H1 (cell line): Measurements from ENCODE around the gene DENND11. TPM values are rescaled to one million over a fixed set of nuclear protein-coding genes. Genes with fewer than 3 reads are reported as not detected.

Source experiments
- CTCF ChIA-PET: fragments of 300-600 bp; sonication (Branson Sonifier 250); formaldehyde crosslinking; loops from one replicate; lab custom pipeline; 2021; ENCODE audit not compliant: partially characterized antibody; lab: Charles Lee
- POLR2A ChIA-PET: fragments of 300-600 bp; sonication (Branson Sonifier 250); formaldehyde crosslinking; loops from one replicate; lab custom pipeline; 2021; ENCODE audit warnings: inconsistent platforms; ENCODE audit not compliant: partially characterized antibody; lab: Charles Lee
- DNase-seq, 2 experiments: peaks; one replicate each; pipeline versions ENCODE4 v3.0.0 to v3.0.0-alpha.2; 2010 to 2022; ENCODE audit warnings: low spot score in 2 of 2, low read depth in 1 of 2, mixed read lengths in 1 of 2
- FAIRE-seq: peaks from 2 replicates; lab custom pipeline; 2011; peaks lifted over from hg19 to GRCh38; lab: Jason Lieb, UNC
- H2AFZ ChIP-seq: 2 replicates; pipeline ENCODE4 v1.8.1; 2012; ENCODE audit warnings: low read length, inconsistent platforms
- H2AK5ac ChIP-seq: 2 replicates; pipeline ENCODE4 v1.6.1; 2013; ENCODE audit warnings: low read depth, low read length
- H2BK120ac ChIP-seq: replicated peaks from 2 replicates; pipeline ENCODE3; 2013; ENCODE audit warnings: low read depth, low read length, inconsistent platforms
- H2BK12ac ChIP-seq: 2 replicates; pipeline ENCODE4 v1.6.1; 2013; ENCODE audit warnings: low read depth, low read length
- H2BK15ac ChIP-seq: 2 replicates; pipeline ENCODE4 v1.6.1; 2013; ENCODE audit warnings: low read length
- H2BK20ac ChIP-seq: 2 replicates; pipeline ENCODE4 v1.6.1; 2013; ENCODE audit warnings: low read length
- H2BK5ac ChIP-seq: 2 replicates; pipeline ENCODE4 v1.6.1; 2013; ENCODE audit warnings: low read depth, low read length
- H3K14ac ChIP-seq: 2 replicates; pipeline ENCODE4 v1.6.1; 2013; ENCODE audit warnings: inconsistent platforms; ENCODE audit not compliant: insufficient read length
- H3K18ac ChIP-seq: 2 replicates; pipeline ENCODE4 v1.6.1; 2013; ENCODE audit warnings: low read length; ENCODE audit errors: extremely low read depth
- H3K23ac ChIP-seq: 2 replicates; pipeline ENCODE4 v1.6.1; 2013; ENCODE audit warnings: inconsistent platforms; ENCODE audit not compliant: insufficient read length
- H3K23me2 ChIP-seq: 2 replicates; pipeline ENCODE4 v1.6.1; 2013; ENCODE audit warnings: low read depth, low read length
- H3K27ac ChIP-seq: 2 replicates; pipeline ENCODE4 v1.6.1; 2011; ENCODE audit warnings: low read depth, low read length, inconsistent platforms
- H3K27me3 ChIP-seq, 4 experiments: replicated peaks in 1 of 4; 1 replicate in 1 of 4; 2 replicates in 3 of 4; pipeline versions ENCODE4 v1.6.1 to v1.8.1; 2011 to 2013; ENCODE audit warnings: low read length in 3 of 4, mild to moderate bottlenecking in 3 of 4, inconsistent platforms in 2 of 4, mixed read lengths in 2 of 4, moderate library complexity in 1 of 4; ENCODE audit not compliant: control insufficient read depth in 3 of 4, insufficient read depth in 3 of 4; ENCODE audit errors: extremely low read depth in 1 of 4
- H3K36me3 ChIP-seq, 4 experiments: 2 replicates each; pipeline versions ENCODE4 v1.6.1 to v1.8.1; 2011 to 2013; ENCODE audit warnings: mild to moderate bottlenecking in 4 of 4, low read length in 3 of 4, moderate library complexity in 2 of 4, control low read depth in 1 of 4, inconsistent platforms in 1 of 4; ENCODE audit not compliant: insufficient read depth in 4 of 4, control insufficient read depth in 2 of 4
- H3K4ac ChIP-seq: replicated peaks from 2 replicates; pipeline ENCODE3; 2013; ENCODE audit warnings: low read length, low read depth, mixed read lengths, inconsistent platforms; ENCODE audit not compliant: insufficient read length
- H3K4me1 ChIP-seq, 4 experiments: replicated peaks in 1 of 4; 1 replicate in 1 of 4; 2 replicates in 3 of 4; pipeline versions ENCODE4 v1.6.1 to v1.8.1; 2011 to 2013; ENCODE audit warnings: low read length in 3 of 4, inconsistent platforms in 2 of 4, mixed read lengths in 1 of 4; ENCODE audit not compliant: insufficient read depth in 4 of 4, control insufficient read depth in 3 of 4
- H3K4me2 ChIP-seq, 2 experiments: 2 replicates each; pipeline versions ENCODE4 v1.6.1 to v1.8.1; 2011 to 2013; ENCODE audit warnings: low read depth in 2 of 2, low read length in 2 of 2, control low read depth in 1 of 2, inconsistent platforms in 1 of 2, mild to moderate bottlenecking in 1 of 2; ENCODE audit not compliant: insufficient read depth in 1 of 2
- H3K4me3 ChIP-seq, 4 experiments: fragments of 200-600, 300-600 bp in 1 of 4; sonication (generic), shearing (Covaris generic), sonication (Bioruptor Twin) in 1 of 4; 2 replicates each; pipeline versions ENCODE4 v1.5.1 to v1.8.1; 2011 to 2016; ENCODE audit warnings: low read length in 4 of 4, low read depth in 3 of 4, control low read depth in 2 of 4, inconsistent platforms in 2 of 4, mild to moderate bottlenecking in 2 of 4, mixed read lengths in 1 of 4, moderate library complexity in 1 of 4; ENCODE audit not compliant: insufficient read depth in 2 of 4; ENCODE audit errors: extremely low read depth in 1 of 4
- H3K56ac ChIP-seq: replicated peaks from 2 replicates; pipeline ENCODE3; 2013; ENCODE audit warnings: low read depth, mild to moderate bottlenecking, mixed read lengths, low read length, inconsistent platforms; ENCODE audit not compliant: insufficient read length
- H3K79me1 ChIP-seq: 2 replicates; pipeline ENCODE4 v1.6.1; 2013; ENCODE audit warnings: low read depth, low read length, control low read depth
- H3K79me2 ChIP-seq, 2 experiments: 2 replicates each; pipeline versions ENCODE4 v1.6.1 to v1.8.1; 2012 to 2013; ENCODE audit warnings: low read length in 2 of 2, mild to moderate bottlenecking in 2 of 2, inconsistent platforms in 1 of 2; ENCODE audit not compliant: insufficient read depth in 2 of 2, control insufficient read depth in 1 of 2
- H3K9ac ChIP-seq, 4 experiments: replicated peaks in 1 of 4; 1 replicate in 1 of 4; 2 replicates in 3 of 4; pipeline versions ENCODE4 v1.6.1 to v1.8.1; 2011 to 2013; ENCODE audit warnings: low read depth in 3 of 4, low read length in 3 of 4, control low read depth in 2 of 4, mild to moderate bottlenecking in 2 of 4, moderate library complexity in 2 of 4, inconsistent platforms in 1 of 4; ENCODE audit errors: extremely low read depth in 1 of 4
- H3K9me3 ChIP-seq, 2 experiments: 2 replicates each; pipeline versions ENCODE4 v1.6.1 to v1.8.1; 2012 to 2013; ENCODE audit warnings: mild to moderate bottlenecking in 2 of 2, moderate library complexity in 2 of 2, control low read depth in 1 of 2, inconsistent platforms in 1 of 2, low read depth in 1 of 2, low read length in 1 of 2, mixed read lengths in 1 of 2; ENCODE audit not compliant: insufficient read depth in 2 of 2
- H4K20me1 ChIP-seq, 2 experiments: replicated peaks in 1 of 2; 2 replicates each; pipeline versions ENCODE3 to v1.8.1; 2011 to 2013; ENCODE audit warnings: inconsistent platforms in 2 of 2, low read length in 2 of 2, mild to moderate bottlenecking in 1 of 2; ENCODE audit not compliant: insufficient read depth in 2 of 2, control insufficient read depth in 1 of 2
- H4K5ac ChIP-seq: 2 replicates; pipeline ENCODE4 v1.6.1; 2013; ENCODE audit warnings: low read length, low read depth, mixed read lengths, inconsistent platforms; ENCODE audit not compliant: insufficient read length
- H4K8ac ChIP-seq: 2 replicates; pipeline ENCODE4 v1.8.0; 2013; ENCODE audit warnings: mild to moderate bottlenecking, moderate library complexity, low read length, inconsistent platforms; ENCODE audit not compliant: insufficient read depth; ENCODE audit errors: extremely low read depth
- H4K91ac ChIP-seq: replicated peaks from 2 replicates; pipeline ENCODE3; 2013; ENCODE audit warnings: low read length, mixed read lengths, inconsistent platforms; ENCODE audit not compliant: insufficient read length
- BACH1 ChIP-seq: IDR thresholded peaks from 2 replicates; pipeline ENCODE4 v1.6.1; 2012; ENCODE audit warnings: low read length, improper control_type of control experiment
- CREB1 ChIP-seq: IDR thresholded peaks from 2 replicates; pipeline ENCODE4 v1.6.1; 2012; ENCODE audit warnings: inconsistent platforms
- CTBP2 ChIP-seq: IDR thresholded peaks from 2 replicates; pipeline ENCODE4 v1.7.0; 2011; ENCODE audit warnings: borderline replicate concordance, mild to moderate bottlenecking, moderate library complexity, mixed read lengths, low read length; ENCODE audit not compliant: insufficient read depth, insufficient read length
- GABPA ChIP-seq: IDR thresholded peaks from 2 replicates; pipeline ENCODE4 v1.6.1; 2011; ENCODE audit warnings: mild to moderate bottlenecking, low read length, moderate library complexity, borderline replicate concordance; ENCODE audit not compliant: insufficient read depth
- KDM1A ChIP-seq: fragments of 200-600, 300-600 bp; sonication (generic); IDR thresholded peaks from 2 replicates; pipeline ENCODE4 v1.7.1; 2016; ENCODE audit warnings: mild to moderate bottlenecking, low read length, borderline replicate concordance
- POLR2AphosphoS5 ChIP-seq: IDR thresholded peaks from 2 replicates; pipeline ENCODE4 v1.6.1; 2011; ENCODE audit warnings: low read depth, low read length
- RAD21 ChIP-seq, 2 experiments: IDR thresholded peaks in 1 of 2; conservative IDR thresholded peaks in 1 of 2; 2 replicates each; pipeline ENCODE4 v1.6.1; 2011; ENCODE audit warnings: low read depth in 2 of 2, low read length in 2 of 2, improper control_type of control experiment in 1 of 2, inconsistent platforms in 1 of 2, mild to moderate bottlenecking in 1 of 2, moderate library complexity in 1 of 2
- SIN3A ChIP-seq, 2 experiments: IDR thresholded peaks in 1 of 2; conservative IDR thresholded peaks in 1 of 2; 2 replicates each; pipeline ENCODE4 v1.6.1; 2011 to 2012; ENCODE audit warnings: low read length in 2 of 2, improper control_type of control experiment in 1 of 2, low read depth in 1 of 2, mild to moderate bottlenecking in 1 of 2
- TCF12 ChIP-seq: IDR thresholded peaks from 2 replicates; pipeline ENCODE4 v1.6.1; 2011; ENCODE audit warnings: low read depth, mild to moderate bottlenecking, low read length
- YY1 ChIP-seq: IDR thresholded peaks from 2 replicates; pipeline ENCODE4 v1.6.1; 2011; ENCODE audit warnings: low read depth, mild to moderate bottlenecking, low read length
- WGBS, 2 experiments: shearing (Covaris generic) in 1 of 2; methylation state at CpG; one replicate each; pipeline versions ENCODE4 v1.1.6 to v1.1.7; 2013 to 2015; ENCODE audit warnings: low lambda C conversion rate in 2 of 2, mixed read lengths in 2 of 2, inconsistent platforms in 1 of 2, low coverage in 1 of 2, missing lambda C conversion rate in 1 of 2; ENCODE audit not compliant: insufficient replicate concordance in 2 of 2, insufficient coverage in 1 of 2, insufficient read length in 1 of 2; ENCODE audit errors: extremely low coverage in 1 of 2, missing lambda C conversion rate in 1 of 2; 5-methylcytosine and 5-hydroxymethylcytosine counted together
- polyA plus RNA-seq, 7 experiments: library from polyadenylated mRNA; depleted of rRNA in 3 of 7; stranded (reverse) in 5 of 7; unstranded in 2 of 7; fragments of >200 nt in 5 of 7; fragments of 200-250 nt in 2 of 7; gene quantifications; 1 replicate in 5 of 7; 2 replicates in 1 of 7; 4 replicates in 1 of 7; pipeline versions ENCODE4 v1.2.1 to v1.2.3, GENCODE V29; 2011 to 2013; ENCODE audit warnings: missing spikeins in 2 of 7, mixed read lengths in 2 of 7
- total RNA-seq: library from RNA; stranded (reverse); fragmentation: NEBNext Ultra II Directional; extraction: Animal tissue kit (Norgen Biotek cat#: 25700); gene quantifications from 2 replicates; pipeline ENCODE4 v1.2.1, GENCODE V29; 2021
- TF ChIP-seq, protein P1 (sequence below): IDR thresholded peaks from 2 replicates; pipeline ENCODE4 v1.6.1; 2012; ENCODE audit warnings: low read length, inconsistent platforms

Gene DENND11
- total and polyA plus RNA-seq, 2 of the 8 experiments (the other 6 are each of a cell fraction or from before 2014, with no cell fraction given): 8.0 to 26.8 TPM

DNA sequence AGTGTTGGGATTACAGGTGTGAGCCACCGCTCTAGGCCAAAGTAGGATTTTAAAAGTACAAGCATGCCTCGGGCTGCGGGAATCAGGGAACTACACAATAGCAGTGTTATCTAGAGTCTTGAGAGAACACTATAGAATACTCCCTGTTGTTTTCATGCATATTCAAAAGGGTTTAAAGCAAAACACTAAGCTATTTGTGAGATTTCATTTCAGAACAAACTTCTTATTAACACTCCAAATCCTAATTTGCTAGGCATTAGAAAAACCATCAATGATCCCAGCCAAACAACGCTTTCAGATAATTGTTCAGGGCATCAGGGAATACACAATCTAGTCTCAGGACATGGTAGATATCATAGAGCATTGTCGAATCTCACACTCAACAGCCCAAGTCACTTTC lies 13.9 kb downstream of the DENND11 start:
- peaks cover 2 to 11% (median 8%) of the 10 kb centered on the region in 4 experiments; a peak in 5 of 8 replicates for H3K36me3 ChIP-seq
- POLR2A ChIA-PET: interaction anchor here (0.7 to 1.2 kb wide), 2 partner anchors 13 to 73 kb away, joined by 3 read pairs; no protein-coding TSS in a partner anchor
- no peak for DNase-seq
- no peak overlapping the region for H2BK5ac ChIP-seq
- CTCF ChIA-PET: interaction anchor here (1.0 to 8.5 kb wide), 5 partner anchors 8 to 411 kb away, joined by 3 to 62 read pairs (median 4); partner anchors contain the start of gene SSBP1
- no peak overlapping the region for H3K27ac ChIP-seq
- no peaks in the 10 kb centered on the region for H3K27me3 ChIP-seq
- FAIRE-seq: no peak
- H2BK20ac ChIP-seq: no peak overlapping the region
- peaks cover 0 to 28% of the 10 kb centered on the region in 2 experiments; a peak in 2 of 4 replicates for H3K79me2 ChIP-seq
- no peak overlapping the region for H4K91ac ChIP-seq
- H2AFZ ChIP-seq: no peak overlapping the region
- H4K5ac ChIP-seq: no peak overlapping the region
- peaks cover 0 to 5% of the 10 kb centered on the region in 2 experiments for H4K20me1 ChIP-seq
- H2BK12ac ChIP-seq: no peak overlapping the region
- H4K8ac ChIP-seq: no peak overlapping the region
- no peak overlapping the region for H3K4me3 ChIP-seq
- H2AK5ac ChIP-seq: no peak overlapping the region
- no peak overlapping the region for H3K23ac ChIP-seq
- no peak overlapping the region for H3K9ac ChIP-seq
- H3K14ac ChIP-seq: no peak overlapping the region
- peaks cover 0 to 9% (median 4%) of the 10 kb centered on the region in 4 experiments; a peak in 3 of 7 replicates for H3K4me1 ChIP-seq
- no peak overlapping the region for H3K4ac ChIP-seq
- WGBS, 2 experiments: 95% methylated on average over 5 of the region's 5 CpGs; no CpG with 5 or more reads in 1 of the 2 experiments
- no peaks in the 10 kb centered on the region for H3K9me3 ChIP-seq
- H3K18ac ChIP-seq: no peak overlapping the region
- no peak overlapping the region for H3K4me2 ChIP-seq
- no peaks in the 10 kb centered on the region; the same call in 1 of the 2 replicates for H3K79me1 ChIP-seq
- no peak overlapping the region for H3K56ac ChIP-seq
- no peak overlapping the region for H2BK15ac ChIP-seq
- H3K23me2 ChIP-seq: no peaks in the 10 kb centered on the region
- no peak overlapping the region for H2BK120ac ChIP-seq
- no peak for TF ChIP-seq KDM1A
- no peak for TF ChIP-seq YY1
- no peak for TF ChIP-seq SIN3A (conservative IDR thresholded peaks at IDR 0.05 in 1 of 2, IDR thresholded peaks at IDR 0.05 in 1 of 2; ENCODE audit: low read depth in 1 of 2, low read length in 2 of 2)
- TF ChIP-seq TCF12: no peak
- TF ChIP-seq RAD21 (IDR thresholded peaks at IDR 0.05 in 1 of 2, conservative IDR thresholded peaks at IDR 0.05 in 1 of 2; ENCODE audit: low read depth in 2 of 2, low read length in 2 of 2): no peak
- no peak for TF ChIP-seq GABPA
- no peak for TF ChIP-seq CTBP2
- TF ChIP-seq POLR2AphosphoS5: no peak
- TF ChIP-seq, protein P1, sequence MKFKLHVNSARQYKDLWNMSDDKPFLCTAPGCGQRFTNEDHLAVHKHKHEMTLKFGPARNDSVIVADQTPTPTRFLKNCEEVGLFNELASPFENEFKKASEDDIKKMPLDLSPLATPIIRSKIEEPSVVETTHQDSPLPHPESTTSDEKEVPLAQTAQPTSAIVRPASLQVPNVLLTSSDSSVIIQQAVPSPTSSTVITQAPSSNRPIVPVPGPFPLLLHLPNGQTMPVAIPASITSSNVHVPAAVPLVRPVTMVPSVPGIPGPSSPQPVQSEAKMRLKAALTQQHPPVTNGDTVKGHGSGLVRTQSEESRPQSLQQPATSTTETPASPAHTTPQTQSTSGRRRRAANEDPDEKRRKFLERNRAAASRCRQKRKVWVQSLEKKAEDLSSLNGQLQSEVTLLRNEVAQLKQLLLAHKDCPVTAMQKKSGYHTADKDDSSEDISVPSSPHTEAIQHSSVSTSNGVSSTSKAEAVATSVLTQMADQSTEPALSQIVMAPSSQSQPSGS: no peak
- TF ChIP-seq CREB1: no peak
- TF ChIP-seq BACH1: no peak
